Spleen (tissue), 7 donors: ENCODE measurements around the gene TSHZ2.

ENCODE experiments used
- CTCF ChIP-seq, 11 experiments: fragments of 200-600 bp in 7 of 11; fragments of 450-650 bp in 4 of 11; sonication (generic) in 4 of 11; IDR thresholded peaks in 8 of 11; conservative IDR thresholded peaks in 3 of 11; 1 replicate in 7 of 11; 2 replicates in 4 of 11; pipeline versions ENCODE4 v1.4.0 to v1.8.0; 2016 to 2021; ENCODE audit warnings: antibody characterized with exemption in 11 of 11, inconsistent platforms in 4 of 11, mild to moderate bottlenecking in 1 of 11
- POLR2A ChIP-seq, 3 donors: fragments of 450-650 bp; IDR thresholded peaks; one replicate each; pipeline ENCODE4 v1.5.1; 2017; ENCODE audit warnings: antibody characterized with exemption in 3 of 3, mild to moderate bottlenecking in 1 of 3
- POLR2AphosphoS5 ChIP-seq, 3 donors: sonication (generic); formaldehyde crosslinking; IDR thresholded peaks; one replicate each; pipeline ENCODE4 v1.5.1; 2017; ENCODE audit warnings: antibody characterized with exemption in 3 of 3
- donor health status: DM: no; HTN: no; CAD: no; lungs with moderate emphysema.
- donor health status: DM: no; HTN: no; CAD: no.
- donor health status: DM: no; HTN: no; CAD: no.

- TF ChIP-seq CTCF (IDR thresholded peaks at IDR 0.05 in 8 of 11, conservative IDR thresholded peaks at IDR 0.05 in 3 of 11) (no peak), POLR2A (IDR thresholded peaks at IDR 0.05) (no peak), POLR2AphosphoS5 (IDR thresholded peaks at IDR 0.05) (no peak)
Measured at GRCh38 chr20:53495398-53496092, 523.4 kb downstream of the TSHZ2 start.
